Measurements from ENCODE around the gene NIT2. TPM values are rescaled to one million over a fixed set of nuclear protein-coding genes. Genes with fewer than 3 reads are reported as not detected.
"Not testable (repeated sequence)": the region's sequence is repeated elsewhere in the genome, so short reads cannot be mapped to it uniquely, and the experiment has no call there.

The NIT2 gene, protein sequence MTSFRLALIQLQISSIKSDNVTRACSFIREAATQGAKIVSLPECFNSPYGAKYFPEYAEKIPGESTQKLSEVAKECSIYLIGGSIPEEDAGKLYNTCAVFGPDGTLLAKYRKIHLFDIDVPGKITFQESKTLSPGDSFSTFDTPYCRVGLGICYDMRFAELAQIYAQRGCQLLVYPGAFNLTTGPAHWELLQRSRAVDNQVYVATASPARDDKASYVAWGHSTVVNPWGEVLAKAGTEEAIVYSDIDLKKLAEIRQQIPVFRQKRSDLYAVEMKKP
- 48.7 TPM for total RNA-seq

DNA sequence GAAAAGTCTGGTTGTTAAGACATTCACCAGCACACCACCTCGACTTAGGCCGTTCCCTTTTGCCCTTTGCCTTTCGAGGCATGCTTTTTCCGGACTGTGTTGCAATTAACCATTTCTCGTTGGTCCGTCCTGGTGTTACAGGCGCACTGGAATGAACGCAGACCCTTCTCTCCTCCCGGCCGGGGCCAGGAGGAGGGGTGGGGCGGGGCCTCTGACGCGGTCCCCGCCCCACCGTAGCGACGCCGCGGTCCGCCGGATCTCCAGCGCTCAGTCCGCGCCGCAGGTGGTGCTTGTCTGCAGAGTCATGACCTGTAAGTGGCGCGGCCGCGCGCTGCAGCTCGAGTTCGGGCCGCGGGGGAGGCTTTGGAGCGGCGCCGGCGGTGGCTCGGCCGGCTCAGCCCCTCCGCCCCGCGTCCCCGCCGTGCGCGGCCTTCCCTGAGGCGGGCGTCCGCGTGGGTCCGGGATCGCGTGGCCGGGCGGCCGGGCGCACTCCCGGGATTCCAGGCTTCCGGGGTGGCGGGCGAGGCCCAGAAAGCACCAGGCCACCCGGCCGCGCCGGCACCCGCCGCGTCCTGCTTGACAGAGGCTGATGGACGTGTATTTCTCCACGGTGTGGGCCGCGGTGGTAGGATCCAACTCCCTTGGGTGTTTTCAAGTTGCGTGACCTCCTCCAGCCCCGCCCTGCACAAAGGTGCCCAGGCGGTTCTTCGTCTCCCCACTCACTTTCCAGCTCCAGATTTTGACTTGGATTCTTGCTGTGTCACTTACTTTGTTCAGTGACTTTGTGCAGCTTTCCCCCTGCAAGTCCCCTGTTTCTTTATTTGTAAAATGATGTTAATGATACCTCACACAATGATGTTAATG lies at the start of gene NIT2:
NIT2 (plus strand) TSS at position 270 of the 864 bp plus-strand sequence; CDS start at position 305, 35 bp downstream.
- peak; percentile 94 for ATAC-seq

DNA sequence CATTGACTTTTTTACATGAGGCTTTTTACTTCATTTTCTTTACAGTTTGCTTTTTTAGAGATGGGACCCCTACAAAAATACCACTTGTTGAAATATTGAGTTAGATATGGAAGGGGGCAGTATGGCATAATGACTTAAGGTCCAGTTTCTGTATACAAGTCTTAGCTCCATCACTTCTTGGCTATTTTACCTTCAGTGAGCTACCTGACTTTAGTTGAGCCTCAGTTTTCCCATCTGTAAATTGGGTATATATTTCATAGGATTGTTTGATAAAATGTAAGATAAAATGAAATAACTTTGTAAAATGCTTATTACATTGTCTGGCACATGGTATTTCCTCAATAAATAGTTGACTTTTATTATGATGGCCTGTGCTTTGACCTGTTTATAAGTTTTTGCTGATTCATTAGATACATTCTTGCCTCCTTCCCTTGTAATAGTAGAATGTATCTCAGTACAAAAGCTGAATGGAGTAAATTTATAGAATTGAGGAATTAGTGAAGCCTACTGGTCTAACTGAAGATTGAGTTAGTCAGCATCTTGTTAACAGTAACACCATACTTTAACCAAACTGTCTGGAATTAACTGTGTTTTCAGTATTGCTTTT lies 46.2 kb upstream of the NIT2 start:
- ATAC-seq = no peak

GRCh38 chr3:100289339-100289738 lies 45.2 kb upstream of the NIT2 start:
- no peak for ATAC-seq

DNA sequence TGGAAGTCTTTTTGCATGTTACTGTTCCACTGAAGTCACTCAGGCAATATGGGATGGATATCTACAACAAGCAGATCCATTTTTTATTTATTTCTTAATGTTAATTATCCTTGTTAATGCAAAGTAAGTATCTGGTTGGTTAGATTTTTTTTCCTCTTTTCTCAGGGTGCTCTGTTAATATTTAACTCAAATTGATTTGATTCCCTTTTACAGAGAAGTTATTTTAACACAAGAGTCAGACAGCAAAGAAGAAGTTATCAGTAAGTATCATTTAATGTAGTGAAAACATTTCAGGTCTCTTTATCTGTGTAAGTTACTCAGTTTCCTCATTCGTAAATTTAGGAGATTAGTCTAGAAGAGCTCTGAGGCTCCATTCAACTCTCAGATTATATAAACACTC lies 39.5 kb upstream of the NIT2 start:
- ATAC-seq = no peak

DNA sequence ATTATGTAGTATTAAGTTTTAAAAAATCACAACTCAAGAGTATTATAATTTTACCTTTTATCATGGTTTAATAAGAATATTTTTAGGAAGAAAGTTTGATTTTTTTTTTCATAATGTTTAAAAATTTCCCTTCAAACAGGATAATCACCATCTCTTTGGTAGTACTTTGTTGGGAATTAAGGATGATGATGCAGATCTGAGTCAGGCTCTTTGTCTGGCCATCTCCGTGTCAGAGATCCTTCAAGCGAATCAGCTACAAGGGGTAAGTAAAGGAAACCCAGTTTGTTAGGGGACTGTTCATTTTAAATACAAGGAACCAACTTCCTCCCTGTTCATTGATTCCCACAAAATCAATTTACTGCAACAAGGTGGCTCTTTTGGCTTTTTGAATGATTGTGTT lies 36.8 kb upstream of the NIT2 start:
- ATAC-seq = no peak

- ATAC-seq = no peak
Measured at GRCh38 chr3:100299016-100299415, 35.5 kb upstream of the NIT2 start.

- ATAC-seq = no peak
Measured at GRCh38 chr3:100306695-100307094, 27.9 kb upstream of the NIT2 start.

DNA sequence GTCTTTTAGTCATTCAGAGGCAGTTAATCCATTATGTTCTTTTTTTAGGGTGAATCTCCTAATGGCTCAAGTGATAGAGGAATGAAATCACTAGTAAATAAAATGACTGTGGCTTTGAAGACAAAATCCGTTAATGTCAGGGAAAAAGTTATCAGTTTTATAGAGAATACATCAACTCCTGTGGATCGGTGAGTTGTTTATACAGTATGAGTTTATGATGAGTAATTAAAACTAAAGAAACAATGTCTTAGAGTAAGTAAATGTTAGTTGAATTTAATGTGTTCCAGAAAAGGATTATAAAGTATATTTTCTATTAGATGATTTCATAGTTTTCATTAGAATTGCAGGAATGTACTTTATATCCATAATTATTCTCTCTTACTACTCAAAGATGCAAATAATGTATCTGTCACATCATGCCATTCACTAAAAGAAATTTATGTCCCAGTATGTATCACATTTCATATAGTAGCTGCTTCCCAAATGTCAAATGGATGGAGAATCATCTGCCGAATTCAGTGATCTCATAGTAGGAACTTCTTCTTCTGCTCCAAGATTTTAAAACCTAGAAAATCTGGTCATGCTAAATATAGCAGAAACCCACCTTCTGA lies 24.1 kb upstream of the NIT2 start:
- no peak for ATAC-seq

DNA sequence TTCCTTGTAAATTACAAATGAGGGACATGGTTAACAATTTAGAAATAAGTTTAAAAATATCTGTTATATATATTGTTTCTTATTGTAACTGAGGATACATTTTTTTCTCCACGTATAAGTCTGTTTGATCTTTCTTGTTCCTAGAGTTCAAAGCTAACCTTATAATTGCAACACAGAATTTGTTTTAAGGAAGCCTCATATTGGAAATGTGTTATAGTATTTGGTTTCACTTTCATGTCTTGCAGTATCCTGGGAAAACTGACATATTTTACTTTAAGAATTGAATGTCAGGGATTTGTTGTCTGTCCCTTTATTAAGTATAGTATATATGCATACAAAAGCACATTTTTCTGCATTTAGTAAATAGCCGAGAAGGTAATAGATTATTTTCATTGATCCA lies 23.5 kb upstream of the NIT2 start:
- no peak for ATAC-seq

GRCh38 chr3:100316641-100317069 lies 17.9 kb upstream of the NIT2 start:
- peak; percentile 88 for ATAC-seq

DNA sequence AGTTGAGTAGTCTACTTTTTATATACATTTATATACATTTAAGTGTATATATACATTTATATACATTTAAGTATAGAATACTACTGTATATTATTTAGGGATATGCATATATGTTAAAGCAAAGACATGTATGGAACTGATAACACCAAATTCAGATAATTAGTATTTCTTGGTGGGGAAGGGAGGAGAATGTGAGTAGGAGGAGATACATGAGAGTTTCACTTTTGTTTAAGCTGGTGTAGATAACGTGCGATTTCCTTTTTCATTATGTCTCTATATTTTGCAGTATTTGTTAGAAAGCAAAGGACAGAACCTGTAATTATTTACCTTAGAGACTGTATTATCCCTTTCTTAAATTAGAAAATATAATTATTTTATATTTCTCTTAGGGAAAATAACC lies 16.6 kb upstream of the NIT2 start:
- ATAC-seq = no peak

DNA sequence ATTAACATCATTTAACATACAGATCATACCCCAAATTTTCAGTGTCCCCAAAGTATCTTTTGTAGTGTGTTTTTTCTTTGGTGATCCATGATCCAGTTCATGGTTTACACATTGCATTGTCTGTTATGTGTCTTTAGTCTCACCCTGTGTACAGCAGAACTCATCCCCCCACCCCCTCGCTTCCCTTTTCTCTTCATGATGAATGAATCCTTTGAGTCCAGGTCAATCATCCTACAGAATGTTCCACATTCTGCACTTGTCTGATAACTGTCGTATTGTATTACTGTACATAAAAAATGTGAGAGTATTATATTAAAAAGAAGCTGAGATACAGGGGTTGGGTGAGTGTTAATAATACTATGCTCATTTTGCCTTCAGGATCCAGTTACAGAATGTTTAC lies 14.6 kb upstream of the NIT2 start:
- ATAC-seq = no peak

GRCh38 chr3:100324044-100324443 lies 10.5 kb upstream of the NIT2 start:
- ATAC-seq = no peak

DNA sequence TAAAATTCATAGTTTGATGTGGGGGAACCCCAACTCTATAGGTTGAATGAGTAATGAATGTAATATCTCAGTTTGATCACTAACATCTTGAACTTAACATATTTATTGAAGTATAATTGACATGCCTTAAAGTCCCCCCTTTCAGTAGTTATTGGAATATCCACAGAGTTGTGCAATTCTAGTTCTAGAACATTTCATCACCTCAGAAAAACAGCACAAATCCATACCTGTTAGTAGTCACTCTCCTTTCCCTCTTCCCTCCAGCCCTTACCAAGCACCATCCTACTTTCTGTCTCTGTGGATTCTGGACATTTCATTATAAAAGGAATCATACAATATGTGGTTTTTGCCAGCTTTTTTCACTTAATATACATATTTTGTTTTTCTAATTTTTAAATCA lies 8.7 kb upstream of the NIT2 start:
- ATAC-seq = no peak

GRCh38 chr3:100327377-100327776 lies 7.2 kb upstream of the NIT2 start:
- not testable (repeated sequence) for ATAC-seq

GRCh38 chr3:100329800-100330489 lies 4.6 kb upstream of the NIT2 start:
- no peak for ATAC-seq

DNA sequence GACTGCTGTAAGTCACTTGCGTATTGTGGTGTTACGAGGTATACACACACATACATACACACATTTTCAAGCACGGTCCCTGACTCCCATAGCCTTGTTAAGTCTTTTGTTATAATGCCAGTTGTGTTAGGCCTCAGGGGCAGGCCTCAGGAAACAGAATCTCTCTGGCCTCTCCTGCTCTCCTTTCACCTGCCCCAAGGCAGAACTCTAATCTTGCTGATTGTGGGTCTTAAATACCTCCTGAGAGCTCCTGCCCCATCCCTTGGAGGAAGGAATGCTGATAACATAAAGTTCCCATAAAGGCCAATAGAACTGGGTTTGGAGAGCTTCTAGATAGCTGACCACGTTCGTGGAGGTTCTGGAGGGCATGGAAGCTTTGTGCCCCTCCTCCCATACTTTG lies 3.9 kb upstream of the NIT2 start:
- no peak for ATAC-seq

DNA sequence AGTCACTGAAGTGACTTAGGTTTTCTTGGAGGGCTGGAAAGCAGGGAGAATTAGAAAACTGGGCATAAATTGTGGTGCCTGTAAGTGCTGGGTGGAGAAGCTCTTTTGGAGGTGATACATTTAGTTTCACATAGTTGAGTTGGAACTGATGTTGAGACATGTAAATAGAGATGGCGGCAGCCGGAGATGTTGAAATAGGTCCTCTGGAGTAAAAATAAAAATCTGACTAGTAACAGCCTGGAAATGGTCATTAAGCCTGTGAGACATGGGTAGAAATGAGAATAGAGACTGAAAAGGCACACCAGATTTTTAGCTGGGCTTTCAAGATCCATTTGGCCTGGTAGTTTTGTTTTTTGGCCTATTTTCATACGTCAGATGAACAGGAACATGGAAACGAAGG lies 2.9 kb upstream of the NIT2 start:
- no peak for ATAC-seq

- no peak for ATAC-seq
Measured at GRCh38 chr3:100333051-100333450, 1.5 kb upstream of the NIT2 start.

DNA sequence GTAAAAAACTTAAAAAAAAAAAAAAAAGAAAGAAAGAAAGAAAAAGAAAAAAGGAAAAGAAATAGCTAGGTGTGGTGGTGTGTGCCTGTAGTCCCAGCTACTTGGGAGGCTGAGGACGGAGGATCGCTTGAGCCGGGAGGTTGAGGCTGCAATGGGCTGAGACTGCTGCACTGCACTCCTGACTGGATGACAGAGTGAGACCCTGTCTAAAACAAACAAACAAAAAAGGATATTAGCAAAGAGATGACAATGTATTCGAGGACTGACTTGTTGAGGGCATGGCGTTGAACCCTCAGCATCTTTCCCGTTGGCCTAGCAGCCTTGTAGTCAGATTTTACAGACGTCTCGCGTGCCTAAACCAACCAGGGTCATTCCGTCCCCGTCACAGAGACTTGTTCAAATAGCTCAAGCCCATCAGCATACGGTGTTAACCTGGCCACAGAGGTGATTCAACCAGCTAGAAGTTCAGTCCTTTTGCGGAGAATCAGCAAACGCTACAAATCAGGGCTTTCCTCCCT lies 528 bp upstream of the NIT2 start:
- ATAC-seq = no peak

DNA sequence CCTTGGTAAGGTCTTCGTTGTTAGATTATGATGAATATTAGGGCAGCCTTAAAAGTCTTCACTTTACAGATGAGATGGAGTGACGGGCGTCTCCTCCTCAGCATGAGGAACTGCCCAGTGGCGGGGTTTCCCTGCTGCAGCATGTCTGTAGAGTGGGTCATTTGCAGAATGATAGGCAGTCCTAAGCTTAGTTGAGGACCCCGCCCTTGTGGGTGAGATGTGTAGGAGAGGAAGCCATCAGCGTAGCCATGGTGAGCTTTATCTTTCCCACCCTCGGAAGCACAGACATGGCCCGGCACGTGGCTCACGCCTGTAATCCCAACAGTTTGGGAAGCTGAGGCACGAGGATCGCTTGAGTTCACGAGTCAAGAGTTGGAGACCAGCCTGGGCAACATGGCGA lies 877 bp downstream of the NIT2 start:
- ATAC-seq = peak; percentile 51

DNA sequence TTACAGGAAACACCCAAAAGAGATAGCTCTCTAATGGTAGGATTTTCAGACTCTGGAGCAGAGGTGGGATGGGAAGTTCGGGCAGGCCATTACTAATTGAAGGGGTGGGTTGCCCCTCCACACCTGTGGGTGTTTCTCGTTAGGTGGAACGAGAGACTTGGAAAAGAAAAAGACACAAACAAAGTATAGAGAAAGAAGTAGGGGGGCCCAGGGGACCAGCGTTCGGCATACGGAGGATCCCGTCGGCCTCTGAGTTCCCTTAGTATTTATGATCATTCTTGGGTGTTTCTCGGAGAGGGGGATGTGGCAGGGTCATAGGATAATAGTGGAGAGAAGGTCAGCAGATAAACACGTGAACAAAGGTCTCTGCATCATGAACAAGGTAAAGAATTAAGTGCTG lies 1.7 kb downstream of the NIT2 start:
- ATAC-seq = not testable (repeated sequence)
